ENCODE results near the gene PHF19.

GRCh38 chr9:120923620-120924328 is 46.8 kb upstream of the PHF19 start:
- no peak for TF ChIP-seq CTCF (IDR thresholded peaks at IDR 0.05; ENCODE audit: low read depth, low read length, poor library complexity, severe bottlenecking)
- no peak for TF ChIP-seq EZH2phosphoT487 (IDR thresholded peaks at IDR 0.05; ENCODE audit: borderline replicate concordance, low read length)

Measured in DOHH2 (cell line).